Naive thymus-derived CD4-positive, alpha-beta T cell (primary cell): ENCODE measurements around the gene RTEL1. TPM values are rescaled to one million over a fixed set of nuclear protein-coding genes. Genes with fewer than 3 reads are reported as not detected.
"Not testable (repeated sequence)": the region's sequence is repeated elsewhere in the genome, so short reads cannot be mapped to it uniquely, and the experiment has no call there.

Source experiments
- ATAC-seq: fragments of 150-1000 bp; cut with Tn5 transposase; 2 replicates; pipeline ENCODE4 v1.10.0; 2021; ENCODE audit warnings: mild to moderate bottlenecking, moderate library complexity
- CTCF ChIA-PET: fragments of 350-600 bp; sonication (Branson Sonifier 250); formaldehyde crosslinking; loops from one replicate; lab custom pipeline; 2021; ENCODE audit warnings: antibody characterized with exemption; lab: Charles Lee
- POLR2A ChIA-PET: fragments of 350-600 bp; sonication (Branson Sonifier 250); formaldehyde crosslinking; loops from one replicate; lab custom pipeline; 2021; ENCODE audit warnings: antibody characterized with exemption, inconsistent platforms; lab: Charles Lee
- DNase-seq, 9 donors: peaks; one replicate each; pipeline versions ENCODE4 v3.0.0 to v3.0.0-alpha.2; 2020 to 2022; ENCODE audit warnings: mixed read lengths in 1 of 9
- H3K27ac ChIP-seq: one replicate; pipeline ENCODE4 v1.7.0; 2013; ENCODE audit warnings: mild to moderate bottlenecking, low read depth, low read length, moderate library complexity
- H3K27me3 ChIP-seq, 2 donors: one replicate each; pipeline ENCODE4 v1.7.0; 2013; ENCODE audit warnings: low read length in 2 of 2, mild to moderate bottlenecking in 2 of 2, moderate library complexity in 2 of 2; ENCODE audit not compliant: control insufficient read depth in 2 of 2, insufficient read depth in 2 of 2
- H3K36me3 ChIP-seq, 3 experiments: 1 replicate in 2 of 3; 2 replicates in 1 of 3; pipeline ENCODE4 v1.7.0; 2013; ENCODE audit warnings: low read length in 3 of 3, mild to moderate bottlenecking in 3 of 3, moderate library complexity in 1 of 3; ENCODE audit not compliant: insufficient read depth in 3 of 3, control insufficient read depth in 2 of 3
- H3K4me1 ChIP-seq, 2 donors: one replicate each; pipeline ENCODE4 v1.7.0; 2013; ENCODE audit warnings: low read length in 2 of 2, mild to moderate bottlenecking in 2 of 2, moderate library complexity in 1 of 2; ENCODE audit not compliant: control insufficient read depth in 2 of 2, insufficient read depth in 2 of 2
- H3K4me3 ChIP-seq: 2 replicates; pipeline ENCODE4 v1.7.0; 2013; ENCODE audit warnings: mild to moderate bottlenecking, low read length
- H3K9me3 ChIP-seq, 3 experiments: 1 replicate in 2 of 3; 2 replicates in 1 of 3; pipeline ENCODE4 v1.7.0; 2013; ENCODE audit warnings: low read length in 3 of 3; ENCODE audit not compliant: control insufficient read depth in 2 of 3
- H3K27ac Mint-ChIP-seq, 9 donors: one replicate each; pipeline ENCODE4 v1.8.0; 2020 to 2022; ENCODE audit warnings: mixed read lengths in 9 of 9, mild to moderate bottlenecking in 8 of 9, moderate library complexity in 5 of 9, inconsistent platforms in 2 of 9
- H3K27me3 Mint-ChIP-seq, 5 donors: one replicate each; pipeline ENCODE4 v1.8.0; 2021 to 2022; ENCODE audit warnings: mixed read lengths in 5 of 5, mild to moderate bottlenecking in 1 of 5
- H3K36me3 Mint-ChIP-seq, 5 donors: one replicate each; pipeline ENCODE4 v1.8.0; 2020 to 2022; ENCODE audit warnings: mixed read lengths in 5 of 5, mild to moderate bottlenecking in 3 of 5, inconsistent platforms in 1 of 5
- H3K4me1 Mint-ChIP-seq, 7 donors: one replicate each; pipeline ENCODE4 v1.8.0; 2020 to 2022; ENCODE audit warnings: mixed read lengths in 7 of 7, mild to moderate bottlenecking in 3 of 7, inconsistent platforms in 1 of 7
- H3K4me3 Mint-ChIP-seq, 10 donors: one replicate each; pipeline ENCODE4 v1.8.0; 2020 to 2022; ENCODE audit warnings: mild to moderate bottlenecking in 10 of 10, mixed read lengths in 10 of 10, moderate library complexity in 6 of 10, inconsistent platforms in 2 of 10
- H3K9me3 Mint-ChIP-seq, 11 donors: one replicate each; pipeline ENCODE4 v1.8.0; 2020 to 2022; ENCODE audit warnings: mixed read lengths in 11 of 11, mild to moderate bottlenecking in 4 of 11, inconsistent platforms in 1 of 11, moderate library complexity in 1 of 11
- intact Hi-C, 2 donors: fragments of 100-400 bp; cut with micrococcal nuclease; formaldehyde crosslinking; loops; one replicate each; pipeline ENCODE4 v1.15.1; 2023
- polyA plus RNA-seq, 2 donors: library from polyadenylated mRNA; unstranded; fragments of 300-500 nt; fragmentation: Illumina TruSeq; gene quantifications; one replicate each; pipeline ENCODE4 v1.2.3, GENCODE V29; 2021
- total RNA-seq, 6 experiments: library from RNA in 5 of 6; stranded (reverse) in 5 of 6; gene quantifications; 1 replicate in 5 of 6; 2 replicates in 1 of 6; pipeline ENCODE4 v1.2.3 and lab custom pipeline; 2021 to 2026

RTEL1 gene
- total and polyA plus RNA-seq, 7 experiments from 2014 or later = 1.9 to 47.2 (median 31.6) TPM

- POLR2A ChIA-PET = interaction anchor here (0.6 to 13.3 kb wide), 7 partner anchors 8 to 408 kb away, joined by 3 to 552 read pairs (median 3); partner anchors contain the start of gene STMN3
- CTCF ChIA-PET = interaction anchor here (1.1 to 3.1 kb wide), 2 partner anchors 10 to 93 kb away, joined by 3 to 13 read pairs; no protein-coding TSS in a partner anchor
- Mint-ChIP-seq H3K36me3 (peaks cover 4 to 20% (median 13%) of the 10 kb centered on the region in 5 donors), H3K27ac (peak overlapping the region in 7 of 9 donors; percentile 66 to 98 (median 91)), H3K4me1 (peaks cover 25 to 74% (median 49%) of the 10 kb centered on the region in 7 donors), H3K4me3 (peak overlapping the region in 7 of 10 donors; percentile 20 to 65 (median 45))
- H3K27ac ChIP-seq, H3K27me3 Mint-ChIP-seq, H3K27me3 ChIP-seq, ATAC-seq, H3K9me3 Mint-ChIP-seq, H3K4me3 ChIP-seq, intact Hi-C loops, H3K9me3 ChIP-seq, DNase-seq: not testable (repeated sequence)
- Histone ChIP-seq H3K36me3 (peaks cover 0 to 11% (median 0%) of the 10 kb centered on the region in 3 experiments), H3K4me1 (peaks cover 57 to 59% of the 10 kb centered on the region in 2 donors)
Observed at GRCh38 chr20:63631426-63631825, 26.7 kb upstream of the RTEL1 start.

DNA sequence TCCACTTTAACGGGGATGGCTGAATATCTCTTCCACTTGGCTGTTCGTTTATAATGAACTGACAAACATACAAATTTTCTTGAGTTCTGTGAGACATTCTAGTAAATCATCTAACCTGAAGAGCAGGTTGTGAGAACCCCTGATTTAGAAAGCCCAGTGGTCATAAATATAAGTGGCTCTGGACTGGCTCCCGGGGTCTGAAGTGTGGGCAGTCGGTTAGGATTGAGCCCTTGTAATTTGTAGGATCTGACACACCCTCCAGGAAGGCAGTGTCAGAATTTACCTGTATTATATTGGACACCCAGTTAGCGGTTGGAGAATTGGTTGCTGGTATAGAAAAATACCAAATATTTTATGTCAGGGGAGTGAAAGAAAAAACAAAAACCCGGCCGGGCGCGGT lies 24.4 kb upstream of the RTEL1 start:
- peak overlapping the region; percentile 8 to 84 (median 56) for H3K4me3 Mint-ChIP-seq
- ChIA-PET POLR2A (interaction anchor here (0.6 to 10.8 kb wide), 4 partner anchors 7 to 447 kb away, joined by 3 to 552 read pairs (median 3); partner anchors contain the start of gene GMEB2), CTCF (interaction anchor here (0.7 to 3.1 kb wide), 2 partner anchors 8 to 145 kb away, joined by 3 to 13 read pairs; no protein-coding TSS in a partner anchor)
- intact Hi-C loops = loop anchor here in 1 of 2 donors (2.0 kb wide), 2 partner anchors 19 to 53 kb away; partner anchors contain the start of gene STMN3
- H3K27ac ChIP-seq = peak overlapping the region; percentile 78
- H3K36me3 Mint-ChIP-seq = peaks cover 0 to 13% (median 7%) of the 10 kb centered on the region in 5 donors
- H3K9me3 Mint-ChIP-seq = peaks cover 0 to 2% (median 0%) of the 10 kb centered on the region in 11 donors
- no peak overlapping the region for H3K4me3 ChIP-seq
- H3K4me1 Mint-ChIP-seq = peaks cover 25 to 84% (median 55%) of the 10 kb centered on the region in 7 donors
- peaks cover 0 to 5% (median 0%) of the 10 kb centered on the region in 3 experiments for H3K36me3 ChIP-seq
- peak overlapping the region; percentile 83 to 99 (median 95) for H3K27ac Mint-ChIP-seq
- no peaks in the 10 kb centered on the region for H3K9me3 ChIP-seq
- H3K27me3 ChIP-seq = no peaks in the 10 kb centered on the region
- ATAC-seq = no peak
- no peaks in the 10 kb centered on the region for H3K27me3 Mint-ChIP-seq
- no peak for DNase-seq
- H3K4me1 ChIP-seq = peaks cover 71 to 74% of the 10 kb centered on the region in 2 donors

- Mint-ChIP-seq H3K9me3 (peaks cover 0 to 1% (median 0%) of the 10 kb centered on the region in 11 donors), H3K4me1 (peaks cover 24 to 78% (median 53%) of the 10 kb centered on the region in 7 donors), H3K27me3 (no peaks in the 10 kb centered on the region), H3K27ac (peak overlapping the region; percentile 95 to 100 (median 98)), H3K36me3 (peaks cover 0 to 11% (median 7%) of the 10 kb centered on the region in 5 donors), H3K4me3 (peak overlapping the region; percentile 77 to 89 (median 82))
- peak overlapping the region; percentile 78 for H3K27ac ChIP-seq
- H3K9me3 ChIP-seq = no peaks in the 10 kb centered on the region
- peaks cover 0 to 6% (median 0%) of the 10 kb centered on the region in 3 experiments for H3K36me3 ChIP-seq
- ChIA-PET POLR2A (interaction anchor here (0.6 to 10.8 kb wide), 15 partner anchors 9 to 105 kb away, joined by 3 to 552 read pairs (median 5); partner anchors contain the start of genes ARFRP1, GMEB2, LIME1 and RTEL1), CTCF (interaction anchor here (0.6 to 1.1 kb wide), 2 partner anchors 11 to 23 kb away, joined by 3 read pairs; no protein-coding TSS in a partner anchor)
- peak in 8 of 9 donors; percentile 67 to 92 (median 89) for DNase-seq
- intact Hi-C loops = loop anchor here (1.0 to 5.0 kb wide), 6 partner anchors 8 to 347 kb away; partner anchors contain the start of genes GMEB2 (in 2 of the 2), LIME1 (in 1 of the 2), PPDPF (in 1 of the 2) and PRPF6 (in 1 of the 2)
- no peaks in the 10 kb centered on the region for H3K27me3 ChIP-seq
- ATAC-seq = peak; percentile 81
- peaks cover 58 to 73% of the 10 kb centered on the region in 2 donors for H3K4me1 ChIP-seq
- H3K4me3 ChIP-seq = peak overlapping the region; percentile 50
Observed at GRCh38 chr20:63635431-63636141, 22.5 kb upstream of the RTEL1 start.

GRCh38 chr20:63636752-63637628 lies 21.1 kb upstream of the RTEL1 start:
- H3K27ac ChIP-seq = peak overlapping the region; percentile 78
- CTCF ChIA-PET = interaction anchor here (0.6 kb wide), 2 partner anchors 265 to 410 kb away, joined by 4 to 7 read pairs; no protein-coding TSS in a partner anchor
- peak in 1 of 9 donors; percentile 27 for DNase-seq
- H3K9me3 ChIP-seq = no peaks in the 10 kb centered on the region
- Mint-ChIP-seq H3K36me3 (peaks cover 0 to 10% (median 7%) of the 10 kb centered on the region in 5 donors), H3K27me3 (no peaks in the 10 kb centered on the region), H3K4me3 (peak overlapping the region; percentile 27 to 77 (median 48)), H3K9me3 (peaks cover 0 to 1% (median 0%) of the 10 kb centered on the region in 11 donors), H3K4me1 (peaks cover 24 to 68% (median 50%) of the 10 kb centered on the region in 7 donors), H3K27ac (peak overlapping the region; percentile 80 to 100 (median 99))
- POLR2A ChIA-PET = interaction anchor here (0.8 to 10.8 kb wide), 5 partner anchors 10 to 116 kb away, joined by 3 to 552 read pairs (median 5); partner anchors contain the start of genes GMEB2, LIME1, PPDPF and RTEL1
- H3K27me3 ChIP-seq = no peaks in the 10 kb centered on the region
- ATAC-seq = no peak
- peaks cover 0 to 9% (median 0%) of the 10 kb centered on the region in 3 experiments for H3K36me3 ChIP-seq
- H3K4me1 ChIP-seq = peaks cover 47 to 66% of the 10 kb centered on the region in 2 donors
- peak overlapping the region; percentile 36 for H3K4me3 ChIP-seq
- intact Hi-C loops = loop anchor here in 1 of 2 donors (5.0 kb wide), 3 partner anchors 100 to 345 kb away; partner anchors contain the start of genes LIME1, PPDPF, PRPF6 and SLC2A4RG

DNA sequence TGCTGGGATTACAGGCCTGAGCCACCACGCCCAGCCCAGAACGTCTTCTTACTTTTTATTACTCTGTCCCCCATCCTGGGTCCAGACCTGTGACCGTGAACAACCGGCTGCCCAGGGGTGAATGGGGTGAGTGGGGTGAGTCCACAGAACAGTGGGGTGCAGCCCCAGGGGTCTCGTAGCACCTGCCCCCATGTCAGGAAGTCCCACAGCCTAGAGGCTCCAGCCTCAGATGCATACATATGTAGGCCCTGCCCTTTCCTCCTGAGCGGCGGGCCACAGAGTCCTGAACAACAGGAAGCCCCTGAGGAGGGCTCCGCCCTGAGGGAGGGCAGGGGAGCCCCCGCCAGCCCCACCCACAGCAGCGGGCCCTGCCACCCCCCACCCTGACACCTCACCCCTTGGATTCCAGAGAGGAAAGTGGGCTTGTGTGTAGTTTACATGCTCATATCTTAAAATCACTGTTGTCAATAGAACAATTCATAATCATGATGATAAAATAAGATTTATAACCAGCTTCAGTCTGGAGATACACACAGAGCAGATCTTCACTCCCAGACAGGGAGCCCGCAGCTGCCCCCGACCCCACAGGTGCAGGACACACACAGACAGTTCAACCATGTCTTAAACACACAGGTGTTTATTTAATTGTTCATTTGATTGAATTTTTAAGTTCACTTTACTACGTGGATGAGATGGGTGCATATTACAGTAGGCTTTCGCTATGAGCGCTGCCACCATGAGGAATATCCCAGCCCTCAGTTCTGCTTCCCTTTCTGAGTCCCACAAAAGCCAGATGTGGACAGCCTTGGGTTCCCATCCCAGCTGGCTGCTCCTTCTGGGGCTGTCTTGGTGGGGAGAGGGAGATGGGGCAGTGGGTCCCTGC lies 18.8 kb upstream of the RTEL1 start:
- Histone ChIP-seq H3K4me3 (peak overlapping the region; percentile 94), H3K27ac (peak overlapping the region; percentile 78), H3K36me3 (peaks cover 0 to 9% (median 0%) of the 10 kb centered on the region in 3 experiments), H3K27me3 (no peaks in the 10 kb centered on the region), H3K4me1 (peaks cover 33 to 44% of the 10 kb centered on the region in 2 donors), H3K9me3 (no peaks in the 10 kb centered on the region)
- H3K27me3 Mint-ChIP-seq = no peaks in the 10 kb centered on the region
- peak overlapping the region; percentile 85 to 97 (median 94) for H3K4me3 Mint-ChIP-seq
- ChIA-PET CTCF (no interaction called here), POLR2A (interaction anchor here (0.6 to 10.8 kb wide), 12 partner anchors 9 to 438 kb away, joined by 3 to 552 read pairs (median 5); partner anchors contain the start of genes GMEB2, LIME1, PPDPF and RTEL1)
- peak; percentile 52 for ATAC-seq
- H3K27ac Mint-ChIP-seq = peak overlapping the region; percentile 98 to 100 (median 100)
- no peaks in the 10 kb centered on the region for H3K9me3 Mint-ChIP-seq
- H3K36me3 Mint-ChIP-seq = peaks cover 0 to 7% (median 5%) of the 10 kb centered on the region in 5 donors
- intact Hi-C loops = loop anchor here (1.0 to 5.0 kb wide), 7 partner anchors 12 to 343 kb away; partner anchors contain the start of genes GMEB2 (in 2 of the 2), PPDPF (in 2 of the 2), LIME1 (in 1 of the 2) and PRPF6 (in 1 of the 2)
- peaks cover 23 to 54% (median 43%) of the 10 kb centered on the region in 7 donors for H3K4me1 Mint-ChIP-seq
- peak in 8 of 9 donors; percentile 65 to 88 (median 85) for DNase-seq
